ENCODE results near the gene METTL21C.

The METTL21C gene

DNA sequence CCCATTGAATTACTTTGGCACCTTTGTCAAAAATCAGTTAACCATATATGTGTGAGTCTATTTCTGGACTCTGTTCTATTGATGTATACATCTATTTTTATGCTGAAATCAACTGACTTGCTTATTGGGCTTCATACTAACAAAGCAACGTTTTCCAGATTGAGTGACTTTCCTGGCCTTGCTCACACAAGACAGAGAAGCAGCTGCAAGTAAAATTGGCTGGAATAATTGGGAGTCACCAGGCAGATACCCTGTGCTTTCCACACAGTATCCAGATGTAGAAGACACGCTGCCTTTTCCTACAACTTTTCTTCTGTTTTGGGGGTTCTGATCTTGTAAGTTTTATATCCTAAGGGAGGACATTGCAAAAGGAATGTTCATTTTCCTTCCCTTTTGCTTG, 11.2 kb downstream of the METTL21C start:
- TF ChIP-seq CTCF (IDR thresholded peaks at IDR 0.05; ENCODE audit: low read depth, low read length, missing control alignments), result no peak
- in situ Hi-C loops (cut with HindIII; ENCODE audit: low sequenced_read_pairs), result no loop called here
- H3K4me3 ChIP-seq (ENCODE audit: low read depth, low read length), result no peak overlapping the region
- DNase-seq (ENCODE audit: low read depth), result no peak

DNA sequence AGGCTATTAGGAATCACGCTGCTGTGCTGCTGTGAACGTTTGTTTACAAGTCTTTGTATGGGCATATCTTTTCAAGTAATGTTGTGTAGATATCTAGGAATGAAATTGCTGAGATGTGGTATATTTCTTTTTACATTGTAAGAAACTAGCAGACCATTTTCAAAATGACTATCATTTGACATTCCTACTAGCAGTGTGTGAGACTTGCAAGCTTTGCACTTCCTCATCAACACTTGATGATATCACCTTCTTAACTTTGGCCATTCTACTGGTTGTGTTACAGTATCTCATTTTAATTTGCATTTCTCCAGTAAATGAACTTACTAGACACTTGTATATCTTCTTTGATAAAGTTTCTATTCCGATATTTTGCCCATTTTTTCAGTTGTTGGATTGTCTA, 12.1 kb downstream of the METTL21C start:
- DNase-seq (ENCODE audit: low read depth), result no peak
- in situ Hi-C loops (cut with HindIII; ENCODE audit: low sequenced_read_pairs), result no loop called here

GRCh38 chr13:102682211-102682610, 12.6 kb downstream of the METTL21C start:
- no peak for DNase-seq (ENCODE audit: low read depth)
- TF ChIP-seq CTCF (IDR thresholded peaks at IDR 0.05; ENCODE audit: low read depth, low read length, missing control alignments), result no peak
- in situ Hi-C loops (cut with HindIII; ENCODE audit: low sequenced_read_pairs), result no loop called here

More for the DNA sequence above, 12.1 kb downstream of the METTL21C start:
- no peak overlapping the region for H3K4me3 ChIP-seq (ENCODE audit: low read depth, low read length)
- no peak for TF ChIP-seq CTCF (IDR thresholded peaks at IDR 0.05; ENCODE audit: low read depth, low read length, missing control alignments)

GRCh38 chr13:102680842-102681740, 13.8 kb downstream of the METTL21C start:
- in situ Hi-C loops (cut with HindIII; ENCODE audit: low sequenced_read_pairs), result no loop called here
- H3K4me3 ChIP-seq (ENCODE audit: low read depth, low read length), result no peak overlapping the region
- no peak for TF ChIP-seq CTCF (IDR thresholded peaks at IDR 0.05; ENCODE audit: low read depth, low read length, missing control alignments)
- DNase-seq (ENCODE audit: low read depth), result no peak

More at GRCh38 chr13:102682211-102682610, 12.6 kb downstream of the METTL21C start:
- no peak overlapping the region for H3K4me3 ChIP-seq (ENCODE audit: low read depth, low read length)

- DNase-seq (ENCODE audit: low read depth), result no peak
- TF ChIP-seq CTCF (IDR thresholded peaks at IDR 0.05; ENCODE audit: low read depth, low read length, missing control alignments), result no peak
- in situ Hi-C loops (cut with HindIII; ENCODE audit: low sequenced_read_pairs), result no loop called here
Measured at GRCh38 chr13:102680133-102680717, 14.6 kb downstream of the METTL21C start.

GRCh38 chr13:102679449-102680132, 15.3 kb downstream of the METTL21C start:
- TF ChIP-seq CTCF (IDR thresholded peaks at IDR 0.05; ENCODE audit: low read depth, low read length, missing control alignments), result no peak
- no peak for DNase-seq (ENCODE audit: low read depth)
- H3K4me3 ChIP-seq (ENCODE audit: low read depth, low read length), result no peak overlapping the region
- in situ Hi-C loops (cut with HindIII; ENCODE audit: low sequenced_read_pairs), result no loop called here

More at GRCh38 chr13:102680133-102680717, 14.6 kb downstream of the METTL21C start:
- no peak overlapping the region for H3K4me3 ChIP-seq (ENCODE audit: low read depth, low read length)

Data from astrocyte of the cerebellum (primary cell).